ENCODE data around the gene DTNB.
A peak's percentile ranks its signal among the peaks of the same experiment; 100 is the strongest.

The DTNB gene

GRCh38 chr2:25378731-25379490 is 294.5 kb downstream of the DTNB start:
- no peak for DNase-seq

- DNase-seq: no peak
Observed at GRCh38 chr2:25377822-25378421, 295.5 kb downstream of the DTNB start.

GRCh38 chr2:25376750-25377621 is 296.4 kb downstream of the DTNB start:
- DNase-seq: peak; percentile 56 to 76

GRCh38 chr2:25375989-25376545 is 297.3 kb downstream of the DTNB start:
- no peak for DNase-seq

- DNase-seq: no peak
Observed at GRCh38 chr2:25375371-25375988, 297.9 kb downstream of the DTNB start.

- DNase-seq: no peak
Observed at GRCh38 chr2:25374827-25375226, 298.6 kb downstream of the DTNB start.

GRCh38 chr2:25374411-25374810 is 299.0 kb downstream of the DTNB start:
- DNase-seq: no peak

- no peak for DNase-seq
Observed at GRCh38 chr2:25373269-25373981, 300.0 kb downstream of the DTNB start.

- DNase-seq: no peak
Observed at GRCh38 chr2:25372405-25373268, 300.7 kb downstream of the DTNB start.

GRCh38 chr2:25371253-25372241 is 301.8 kb downstream of the DTNB start:
- DNase-seq: no peak

- DNase-seq: no peak
Observed at GRCh38 chr2:25369876-25370275, 303.5 kb downstream of the DTNB start.

GRCh38 chr2:25369439-25369838 is 303.9 kb downstream of the DTNB start:
- DNase-seq: no peak

- no peak for DNase-seq
Observed at GRCh38 chr2:25368660-25369059, 304.7 kb downstream of the DTNB start.

GRCh38 chr2:25367296-25367695 is 306.1 kb downstream of the DTNB start:
- DNase-seq: no peak

GRCh38 chr2:25366629-25367028 is 306.7 kb downstream of the DTNB start:
- no peak for DNase-seq

GRCh38 chr2:25365241-25365640 is 308.1 kb downstream of the DTNB start:
- no peak for DNase-seq

- no peak for DNase-seq
Observed at GRCh38 chr2:25363733-25364132, 309.6 kb downstream of the DTNB start.

GRCh38 chr2:25362434-25363145 is 310.8 kb downstream of the DTNB start:
- DNase-seq: no peak

- peak in 1 of 2 experiments; percentile 67 for DNase-seq
Observed at GRCh38 chr2:25362049-25362433, 311.3 kb downstream of the DTNB start.
